GM19193 (cell line): ENCODE measurements around the gene KCTD13.

Source experiments
- POLR2A ChIP-seq: IDR thresholded peaks from 4 replicates; pipeline ENCODE4 v1.6.1; 2011; ENCODE audit not compliant: insufficient read depth, insufficient read length; ENCODE audit errors: extremely low read depth

Gene KCTD13

GRCh38 chr16:29898804-29899515 lies 27.1 kb downstream of the KCTD13 start:
- TF ChIP-seq POLR2A: no peak

- no peak for TF ChIP-seq POLR2A
Measured at GRCh38 chr16:29898135-29898803, 27.8 kb downstream of the KCTD13 start.

- TF ChIP-seq POLR2A: no peak
Measured at GRCh38 chr16:29897333-29897732, 28.7 kb downstream of the KCTD13 start.

- no peak for TF ChIP-seq POLR2A
Measured at GRCh38 chr16:29896841-29897240, 29.2 kb downstream of the KCTD13 start.

- no peak for TF ChIP-seq POLR2A
Measured at GRCh38 chr16:29894352-29894751, 31.7 kb downstream of the KCTD13 start.

- TF ChIP-seq POLR2A: no peak
Measured at GRCh38 chr16:29893553-29893952, 32.5 kb downstream of the KCTD13 start.

GRCh38 chr16:29892458-29892813 lies 33.6 kb downstream of the KCTD13 start:
- no peak for TF ChIP-seq POLR2A

- TF ChIP-seq POLR2A: no peak
Measured at GRCh38 chr16:29891525-29892457, 34.2 kb downstream of the KCTD13 start.

- TF ChIP-seq POLR2A: no peak
Measured at GRCh38 chr16:29883987-29884386, 42.0 kb downstream of the KCTD13 start.

- no peak for TF ChIP-seq POLR2A
Measured at GRCh38 chr16:29881050-29881449, 45.0 kb downstream of the KCTD13 start.

GRCh38 chr16:29878172-29878571 lies 47.9 kb downstream of the KCTD13 start:
- TF ChIP-seq POLR2A: no peak

GRCh38 chr16:29877266-29877961 lies 48.6 kb downstream of the KCTD13 start:
- TF ChIP-seq POLR2A: no peak

GRCh38 chr16:29876594-29877249 lies 49.3 kb downstream of the KCTD13 start:
- TF ChIP-seq POLR2A: no peak

GRCh38 chr16:29876217-29876593 lies 49.8 kb downstream of the KCTD13 start:
- no peak for TF ChIP-seq POLR2A
